Measurements from ENCODE around the gene FST. TPM values are rescaled to one million over a fixed set of nuclear protein-coding genes. Genes with fewer than 3 reads are reported as not detected.

Gene FST
- total and polyA plus RNA-seq, 8 donors, result 0.60 to 3.7 (median 0.88) TPM

DNA sequence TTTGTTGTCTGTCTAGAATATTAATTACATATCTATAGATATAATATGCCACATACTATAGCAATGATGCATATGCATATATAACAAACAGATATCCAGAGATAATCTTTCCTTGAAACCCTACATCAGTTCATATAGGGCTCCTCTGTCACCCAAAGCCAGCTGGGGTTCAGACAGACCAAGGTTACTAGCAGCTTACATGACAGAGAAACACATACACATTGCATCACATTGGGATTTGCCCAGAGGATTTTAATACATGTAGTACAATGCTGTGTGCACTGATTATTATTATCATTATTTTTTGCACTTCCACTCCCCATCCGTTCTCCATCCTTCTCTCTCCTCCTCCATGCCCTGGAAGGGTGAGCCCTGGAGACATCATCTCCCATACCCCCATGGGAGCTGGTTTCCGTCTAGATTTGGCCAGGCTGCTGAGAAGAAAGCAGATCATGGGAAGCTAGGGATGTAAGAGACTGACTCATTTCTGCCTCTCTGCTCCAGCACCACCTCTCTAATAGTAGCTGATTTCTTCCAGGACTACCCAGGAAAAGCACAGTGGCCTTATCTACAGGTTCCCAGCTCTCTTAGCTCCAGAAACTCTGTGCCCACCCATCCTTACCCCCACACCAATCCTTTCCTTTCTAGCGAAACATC lies 23.3 kb downstream of the FST start:
- intact Hi-C loops (cut with DNase I), result no loop called here
- ATAC-seq (no peak), DNase-seq (no peak)
- no peak overlapping the region for H3K27ac ChIP-seq
- no peaks in the 10 kb centered on the region for H3K4me1 ChIP-seq
- H3K4me3 ChIP-seq, result no peak overlapping the region
- H3K9me3 ChIP-seq, result peaks cover 0 to 7% of the 10 kb centered on the region in 2 donors
- no peaks in the 10 kb centered on the region for H3K36me3 ChIP-seq
- peaks cover 0 to 17% of the 10 kb centered on the region in 2 donors for H3K27me3 ChIP-seq
- TF ChIP-seq, protein P1, sequence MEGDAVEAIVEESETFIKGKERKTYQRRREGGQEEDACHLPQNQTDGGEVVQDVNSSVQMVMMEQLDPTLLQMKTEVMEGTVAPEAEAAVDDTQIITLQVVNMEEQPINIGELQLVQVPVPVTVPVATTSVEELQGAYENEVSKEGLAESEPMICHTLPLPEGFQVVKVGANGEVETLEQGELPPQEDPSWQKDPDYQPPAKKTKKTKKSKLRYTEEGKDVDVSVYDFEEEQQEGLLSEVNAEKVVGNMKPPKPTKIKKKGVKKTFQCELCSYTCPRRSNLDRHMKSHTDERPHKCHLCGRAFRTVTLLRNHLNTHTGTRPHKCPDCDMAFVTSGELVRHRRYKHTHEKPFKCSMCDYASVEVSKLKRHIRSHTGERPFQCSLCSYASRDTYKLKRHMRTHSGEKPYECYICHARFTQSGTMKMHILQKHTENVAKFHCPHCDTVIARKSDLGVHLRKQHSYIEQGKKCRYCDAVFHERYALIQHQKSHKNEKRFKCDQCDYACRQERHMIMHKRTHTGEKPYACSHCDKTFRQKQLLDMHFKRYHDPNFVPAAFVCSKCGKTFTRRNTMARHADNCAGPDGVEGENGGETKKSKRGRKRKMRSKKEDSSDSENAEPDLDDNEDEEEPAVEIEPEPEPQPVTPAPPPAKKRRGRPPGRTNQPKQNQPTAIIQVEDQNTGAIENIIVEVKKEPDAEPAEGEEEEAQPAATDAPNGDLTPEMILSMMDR (IDR thresholded peaks at IDR 0.05), result no peak

DNA sequence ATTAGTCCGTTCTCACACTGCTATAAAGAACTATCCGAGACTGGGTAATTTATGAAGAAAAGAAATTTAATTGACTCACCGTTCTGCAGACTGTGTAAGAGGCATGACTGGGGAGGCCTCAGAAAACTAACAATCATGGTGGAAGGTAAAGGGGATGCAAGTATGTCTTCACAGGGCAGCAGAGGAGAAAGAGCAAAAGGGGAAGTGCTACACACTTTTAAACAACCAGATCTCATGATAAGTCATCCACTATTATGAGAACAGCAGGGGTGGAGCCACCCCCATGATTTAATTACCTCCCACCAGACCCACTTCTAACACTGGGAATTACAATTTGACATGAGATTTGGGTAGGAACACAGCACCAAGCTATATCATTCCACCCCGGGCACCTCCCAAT lies 26.6 kb downstream of the FST start:
- Histone ChIP-seq H3K27ac (no peak overlapping the region), H3K9me3 (peaks cover 0 to 31% of the 10 kb centered on the region in 2 donors), H3K36me3 (no peaks in the 10 kb centered on the region), H3K27me3 (peaks cover 0 to 7% of the 10 kb centered on the region in 2 donors), H3K4me3 (no peak overlapping the region), H3K4me1 (no peaks in the 10 kb centered on the region)
- intact Hi-C loops (cut with DNase I), result no loop called here
- TF ChIP-seq, protein P1 (IDR thresholded peaks at IDR 0.05), result no peak
- no peak for DNase-seq
- ATAC-seq, result no peak

DNA sequence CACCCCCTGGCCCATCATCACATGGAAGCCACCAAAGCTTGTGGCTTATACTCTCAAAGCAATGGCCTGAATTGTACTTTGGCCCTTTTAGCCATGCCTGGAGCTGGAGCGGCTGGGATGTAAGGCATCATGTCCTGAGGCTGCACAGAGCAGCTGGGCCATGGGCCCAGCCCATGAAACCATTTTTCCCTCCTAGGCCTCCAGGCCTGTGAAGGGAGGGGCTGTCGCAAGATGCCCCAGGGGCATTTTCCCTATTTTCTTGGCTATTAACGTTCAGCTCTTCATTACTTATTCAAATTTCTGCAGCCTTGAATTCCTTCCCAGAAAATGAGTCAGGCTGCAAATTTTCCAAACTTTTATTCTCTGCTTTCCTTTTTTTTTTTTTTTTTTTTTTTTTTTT lies 27.7 kb downstream of the FST start:
- intact Hi-C loops (cut with DNase I), result no loop called here
- Histone ChIP-seq H3K27me3 (no peaks in the 10 kb centered on the region), H3K4me1 (no peaks in the 10 kb centered on the region), H3K4me3 (no peak overlapping the region), H3K36me3 (no peaks in the 10 kb centered on the region), H3K27ac (no peak overlapping the region), H3K9me3 (peaks cover 0 to 31% of the 10 kb centered on the region in 2 donors)
- TF ChIP-seq, protein P1 (IDR thresholded peaks at IDR 0.05), result no peak
- ATAC-seq, result no peak
- no peak for DNase-seq

DNA sequence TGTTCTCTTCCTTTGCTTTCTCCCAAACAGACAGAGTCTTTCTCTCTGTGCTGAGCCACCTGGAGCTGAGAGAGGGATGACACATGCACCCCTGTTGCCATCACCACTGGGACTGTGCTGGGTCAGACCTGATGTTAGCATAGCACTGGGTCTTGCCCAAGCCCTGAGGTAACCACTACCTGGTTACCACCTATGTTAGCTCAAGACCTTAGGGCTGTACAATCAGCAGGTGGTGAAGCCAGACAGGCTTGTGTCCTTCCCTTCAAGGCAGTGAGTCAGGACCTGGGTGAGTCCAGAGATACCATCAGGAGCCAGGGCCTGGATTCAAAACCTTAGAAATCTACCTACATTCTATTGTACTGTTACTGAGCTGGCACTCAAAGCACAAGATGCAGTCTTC lies 32.1 kb downstream of the FST start:
- Histone ChIP-seq H3K9me3 (peaks cover 0 to 31% of the 10 kb centered on the region in 2 donors), H3K27me3 (no peaks in the 10 kb centered on the region), H3K27ac (no peak overlapping the region), H3K4me3 (no peak overlapping the region), H3K4me1 (no peaks in the 10 kb centered on the region), H3K36me3 (no peaks in the 10 kb centered on the region)
- DNase-seq, result no peak
- intact Hi-C loops (cut with DNase I), result no loop called here
- ATAC-seq, result no peak
- TF ChIP-seq, protein P1 (IDR thresholded peaks at IDR 0.05), result no peak

DNA sequence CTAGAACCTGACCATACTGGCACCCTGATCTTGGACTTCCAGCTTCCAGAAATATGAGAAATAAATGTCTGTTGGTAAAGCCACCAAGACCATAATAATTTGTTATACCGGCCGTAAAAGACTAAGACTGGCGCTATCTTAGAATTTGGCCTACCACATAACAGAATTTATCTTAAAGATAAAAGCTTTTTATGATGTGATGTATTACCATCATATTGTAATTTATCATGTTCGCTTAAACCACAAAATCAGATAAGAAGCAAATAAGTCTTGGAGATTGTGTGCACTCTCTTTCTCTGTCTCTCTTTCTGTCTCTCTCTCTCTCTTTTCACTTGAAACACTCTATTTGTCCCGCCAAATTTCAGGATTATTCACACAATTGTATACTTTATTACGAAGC lies 35.6 kb downstream of the FST start:
- intact Hi-C loops (cut with DNase I), result no loop called here
- Histone ChIP-seq H3K27me3 (no peaks in the 10 kb centered on the region), H3K9me3 (peaks cover 0 to 8% of the 10 kb centered on the region in 2 donors), H3K4me3 (no peak overlapping the region), H3K27ac (no peak overlapping the region), H3K4me1 (no peaks in the 10 kb centered on the region), H3K36me3 (no peaks in the 10 kb centered on the region)
- TF ChIP-seq, protein P1 (IDR thresholded peaks at IDR 0.05), result no peak
- DNase-seq (no peak), ATAC-seq (no peak)

All from left lung (tissue), 10 donors.